Measurements from ENCODE around the gene UBE2E3. TPM values are rescaled to one million over a fixed set of nuclear protein-coding genes. Genes with fewer than 3 reads are reported as not detected.
A peak's percentile ranks its signal among the peaks of the same experiment; 100 is the strongest.

Gene UBE2E3
- total RNA-seq, 2 experiments from 2014 or later, result 25.8 to 29.5 TPM

- no peak for DNase-seq
- Mint-ChIP-seq H3K4me3 (no peak overlapping the region), H3K27ac (no peak overlapping the region), H3K27me3 (ENCODE audit: low read depth) (peaks cover 7% of the 10 kb centered on the region), H3K9me3 (no peaks in the 10 kb centered on the region), H3K4me1 (ENCODE audit: low read depth) (peaks cover 2% of the 10 kb centered on the region), H3K36me3 (ENCODE audit: low read depth) (no peaks in the 10 kb centered on the region)
- CTCF ChIA-PET, result no interaction called here
- intact Hi-C loops (cut with micrococcal nuclease), result no loop called here
Observed at GRCh38 chr2:180953550-180953949, 26.9 kb upstream of the UBE2E3 start.

GRCh38 chr2:180955101-180955500, 25.3 kb upstream of the UBE2E3 start:
- intact Hi-C loops (cut with micrococcal nuclease), result no loop called here
- CTCF ChIA-PET, result no interaction called here
- Mint-ChIP-seq H3K4me1 (ENCODE audit: low read depth) (peaks cover 2% of the 10 kb centered on the region), H3K4me3 (no peak overlapping the region), H3K27me3 (ENCODE audit: low read depth) (peaks cover 7% of the 10 kb centered on the region), H3K36me3 (ENCODE audit: low read depth) (no peaks in the 10 kb centered on the region), H3K27ac (no peak overlapping the region), H3K9me3 (no peaks in the 10 kb centered on the region)
- DNase-seq, result no peak

DNA sequence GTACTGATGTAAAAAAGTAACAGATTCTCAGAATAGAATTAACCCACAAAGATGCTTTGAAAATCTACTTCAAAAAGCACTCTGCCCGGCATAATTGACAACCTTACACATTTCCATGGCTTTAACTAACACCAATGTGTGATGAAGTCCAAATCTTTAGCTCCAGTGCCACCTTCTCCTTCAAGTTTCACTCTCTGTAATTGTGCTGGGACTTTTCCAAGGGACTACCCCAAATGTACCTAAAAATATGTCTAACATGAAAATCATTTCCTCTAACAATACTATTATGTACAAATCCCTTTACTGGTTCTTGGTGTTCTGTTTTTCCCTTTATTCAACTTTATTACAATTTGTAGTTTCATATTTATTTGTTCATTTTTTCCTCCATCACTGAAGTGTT, 20.6 kb upstream of the UBE2E3 start:
- DNase-seq, result no peak
- Mint-ChIP-seq H3K27ac (no peak overlapping the region), H3K27me3 (ENCODE audit: low read depth) (peaks cover 8% of the 10 kb centered on the region), H3K9me3 (no peaks in the 10 kb centered on the region), H3K36me3 (ENCODE audit: low read depth) (no peaks in the 10 kb centered on the region), H3K4me1 (ENCODE audit: low read depth) (no peaks in the 10 kb centered on the region), H3K4me3 (no peak overlapping the region)
- intact Hi-C loops (cut with micrococcal nuclease), result no loop called here
- CTCF ChIA-PET, result no interaction called here

DNA sequence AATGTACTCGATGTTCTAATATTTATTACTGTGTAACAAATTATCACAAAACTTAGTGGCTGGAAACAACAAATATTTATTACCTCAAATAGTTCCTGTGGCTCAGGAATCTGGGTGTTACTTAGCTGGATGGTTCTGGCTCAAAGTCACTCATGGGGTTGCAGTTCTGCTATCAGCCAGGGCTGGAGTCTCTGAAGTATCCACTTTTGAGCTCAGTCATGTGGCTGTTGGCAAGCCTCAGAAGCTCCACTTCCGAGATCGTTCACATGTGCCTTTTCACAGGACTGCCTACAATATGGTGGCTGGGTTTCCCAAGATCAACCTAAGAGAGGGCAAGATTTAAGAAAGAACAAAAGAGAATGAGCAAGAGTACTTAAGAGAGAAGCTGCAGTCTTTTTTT, 19.4 kb upstream of the UBE2E3 start:
- H3K27me3 Mint-ChIP-seq (ENCODE audit: low read depth), result peaks cover 5% of the 10 kb centered on the region
- CTCF ChIA-PET, result no interaction called here
- no peaks in the 10 kb centered on the region for H3K4me1 Mint-ChIP-seq (ENCODE audit: low read depth)
- no peaks in the 10 kb centered on the region for H3K36me3 Mint-ChIP-seq (ENCODE audit: low read depth)
- intact Hi-C loops (cut with micrococcal nuclease), result no loop called here
- H3K9me3 Mint-ChIP-seq, result no peaks in the 10 kb centered on the region
- no peak for DNase-seq
- no peak overlapping the region for H3K27ac Mint-ChIP-seq
- no peak overlapping the region for H3K4me3 Mint-ChIP-seq

DNA sequence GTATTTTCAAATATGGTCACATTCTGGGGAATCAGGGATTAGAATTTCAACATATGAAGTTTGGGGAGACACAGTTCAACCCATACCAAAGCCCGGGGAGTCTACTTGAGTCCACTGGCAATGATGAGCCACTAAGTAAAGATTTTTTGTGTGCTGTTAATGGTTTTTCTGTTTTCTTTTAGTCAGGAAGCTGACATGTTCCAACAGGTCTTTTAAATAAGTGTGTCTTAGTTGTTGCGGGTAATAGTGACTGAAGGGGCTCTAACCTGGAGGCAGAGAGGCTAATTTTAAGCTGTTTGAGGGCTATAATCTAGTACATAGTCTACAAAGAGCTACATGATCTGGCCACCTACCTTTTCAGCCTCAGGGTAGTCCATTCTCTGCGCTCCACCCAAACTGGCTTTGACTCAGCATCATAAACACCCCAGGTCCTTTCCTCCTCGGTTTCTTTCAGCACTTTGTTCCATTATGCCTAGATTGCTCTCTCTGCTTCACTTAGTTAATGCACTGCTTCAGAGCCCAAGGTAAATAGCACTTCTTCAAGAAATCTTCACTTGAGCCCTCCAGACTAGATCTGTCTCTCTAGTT, 17.6 kb upstream of the UBE2E3 start:
- Mint-ChIP-seq H3K4me1 (ENCODE audit: low read depth) (no peaks in the 10 kb centered on the region), H3K36me3 (ENCODE audit: low read depth) (no peaks in the 10 kb centered on the region), H3K9me3 (no peaks in the 10 kb centered on the region), H3K4me3 (no peak overlapping the region), H3K27me3 (ENCODE audit: low read depth) (peaks cover 3% of the 10 kb centered on the region), H3K27ac (no peak overlapping the region)
- DNase-seq, result no peak
- CTCF ChIA-PET, result no interaction called here
- intact Hi-C loops (cut with micrococcal nuclease), result no loop called here

DNA sequence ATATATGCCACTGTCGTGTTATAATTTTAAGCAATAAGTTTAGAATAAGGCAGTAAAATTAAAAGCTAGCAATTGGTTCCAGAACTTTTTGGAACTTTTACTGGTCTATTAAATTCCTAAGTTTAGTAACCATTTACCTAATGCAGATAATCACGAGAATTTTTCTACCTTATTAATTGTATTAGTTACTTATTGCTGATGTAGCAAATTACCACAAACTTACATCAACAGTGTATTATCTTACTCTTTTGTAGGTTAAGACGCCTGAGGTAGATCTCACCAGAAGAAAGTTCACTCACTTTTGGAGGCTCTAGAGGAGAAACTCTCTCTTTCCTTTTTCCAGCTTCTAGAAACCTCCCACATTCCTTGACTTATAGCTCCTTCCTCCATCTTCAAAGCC, 14.0 kb upstream of the UBE2E3 start:
- H3K4me1 Mint-ChIP-seq (ENCODE audit: low read depth), result no peaks in the 10 kb centered on the region
- CTCF ChIA-PET, result no interaction called here
- no peaks in the 10 kb centered on the region for H3K36me3 Mint-ChIP-seq (ENCODE audit: low read depth)
- H3K27ac Mint-ChIP-seq, result no peak overlapping the region
- H3K4me3 Mint-ChIP-seq, result no peak overlapping the region
- no peak for DNase-seq
- no peaks in the 10 kb centered on the region for H3K9me3 Mint-ChIP-seq
- intact Hi-C loops (cut with micrococcal nuclease), result no loop called here
- no peaks in the 10 kb centered on the region for H3K27me3 Mint-ChIP-seq (ENCODE audit: low read depth)

DNA sequence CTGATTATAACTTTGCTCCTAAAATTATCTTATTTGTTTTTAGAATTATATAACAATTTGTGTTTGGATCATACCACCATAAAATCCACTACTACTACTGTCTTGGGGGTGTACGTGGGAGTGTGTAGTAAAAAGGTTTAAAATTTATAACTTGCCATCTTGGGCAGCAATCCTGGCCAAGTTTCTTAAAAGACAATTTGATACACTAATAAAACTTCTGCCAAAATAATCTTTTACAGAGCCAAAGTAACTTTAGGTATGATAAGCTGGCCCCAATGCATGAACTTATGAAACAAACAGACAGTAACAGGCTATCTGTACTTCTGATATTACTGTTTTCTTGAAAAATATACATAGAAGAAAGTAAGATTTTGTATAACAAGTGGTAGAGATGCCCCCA, 11.3 kb upstream of the UBE2E3 start:
- H3K9me3 Mint-ChIP-seq, result no peaks in the 10 kb centered on the region
- no peak for DNase-seq
- no peak overlapping the region for H3K4me3 Mint-ChIP-seq
- H3K4me1 Mint-ChIP-seq (ENCODE audit: low read depth), result no peaks in the 10 kb centered on the region
- H3K27ac Mint-ChIP-seq, result no peak overlapping the region
- CTCF ChIA-PET, result interaction anchor here (0.8 kb wide), 1 partner anchor 12 kb away, joined by 3 read pairs; no protein-coding TSS in a partner anchor
- H3K36me3 Mint-ChIP-seq (ENCODE audit: low read depth), result no peaks in the 10 kb centered on the region
- intact Hi-C loops (cut with micrococcal nuclease), result no loop called here
- no peaks in the 10 kb centered on the region for H3K27me3 Mint-ChIP-seq (ENCODE audit: low read depth)

DNA sequence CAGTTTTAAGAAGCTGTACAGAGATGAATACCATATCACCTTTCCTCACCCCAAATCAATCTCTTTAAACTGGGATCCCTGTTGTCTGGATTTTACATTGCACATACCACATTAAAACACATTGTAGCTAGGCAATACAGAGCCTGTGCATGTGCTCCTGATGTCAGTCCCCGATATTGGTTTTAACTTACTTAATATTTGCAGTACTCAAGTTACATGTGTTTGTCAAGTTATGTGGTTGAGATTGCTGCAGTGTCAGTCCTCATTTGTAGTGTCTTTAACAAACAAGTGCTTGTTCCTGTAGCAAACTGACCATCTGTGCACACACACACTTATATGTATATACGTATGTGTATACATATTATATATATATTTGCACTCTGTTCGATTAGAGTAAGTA, 10.4 kb upstream of the UBE2E3 start:
- Mint-ChIP-seq H3K4me3 (no peak overlapping the region), H3K27me3 (ENCODE audit: low read depth) (no peaks in the 10 kb centered on the region), H3K4me1 (ENCODE audit: low read depth) (no peaks in the 10 kb centered on the region), H3K27ac (no peak overlapping the region), H3K36me3 (ENCODE audit: low read depth) (no peaks in the 10 kb centered on the region), H3K9me3 (no peaks in the 10 kb centered on the region)
- CTCF ChIA-PET, result no interaction called here
- intact Hi-C loops (cut with micrococcal nuclease), result no loop called here
- DNase-seq, result no peak

GRCh38 chr2:180971811-180972210, 8.6 kb upstream of the UBE2E3 start:
- intact Hi-C loops (cut with micrococcal nuclease), result no loop called here

DNA sequence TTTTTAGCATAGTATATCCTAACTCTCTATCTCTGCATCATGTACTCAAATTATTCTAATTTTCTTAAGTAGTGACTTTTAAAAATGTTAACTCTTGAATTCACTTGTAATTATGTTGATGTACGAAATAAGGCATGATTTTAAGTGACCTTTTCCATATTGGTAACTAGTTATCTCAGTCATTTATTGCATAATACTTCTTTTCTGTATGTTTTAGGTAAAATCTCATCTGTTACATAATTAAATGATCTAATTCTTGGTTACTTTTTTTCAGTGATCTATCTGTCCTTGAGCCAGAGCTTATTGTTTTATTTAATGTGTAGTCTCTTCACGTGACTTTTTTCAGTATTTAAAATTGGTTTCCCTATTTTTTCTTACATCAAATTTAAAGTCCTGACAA, 4.8 kb upstream of the UBE2E3 start:
- no peaks in the 10 kb centered on the region for H3K9me3 Mint-ChIP-seq
- intact Hi-C loops (cut with micrococcal nuclease), result no loop called here
- H3K4me3 Mint-ChIP-seq, result no peak overlapping the region
- DNase-seq, result no peak
- H3K27ac Mint-ChIP-seq, result no peak overlapping the region
- CTCF ChIA-PET, result interaction anchor here (0.6 kb wide), 1 partner anchor 358 kb away, joined by 3 read pairs; no protein-coding TSS in a partner anchor
- H3K36me3 Mint-ChIP-seq (ENCODE audit: low read depth), result no peaks in the 10 kb centered on the region
- H3K27me3 Mint-ChIP-seq (ENCODE audit: low read depth), result no peaks in the 10 kb centered on the region
- peaks cover 5% of the 10 kb centered on the region for H3K4me1 Mint-ChIP-seq (ENCODE audit: low read depth)

More at GRCh38 chr2:180971811-180972210, 8.6 kb upstream of the UBE2E3 start:
- CTCF ChIA-PET, result no interaction called here
- DNase-seq, result no peak
- no peaks in the 10 kb centered on the region for H3K4me1 Mint-ChIP-seq (ENCODE audit: low read depth)
- no peaks in the 10 kb centered on the region for H3K9me3 Mint-ChIP-seq
- no peak overlapping the region for H3K4me3 Mint-ChIP-seq
- no peak overlapping the region for H3K27ac Mint-ChIP-seq
- no peaks in the 10 kb centered on the region for H3K36me3 Mint-ChIP-seq (ENCODE audit: low read depth)
- H3K27me3 Mint-ChIP-seq (ENCODE audit: low read depth), result no peaks in the 10 kb centered on the region

DNA sequence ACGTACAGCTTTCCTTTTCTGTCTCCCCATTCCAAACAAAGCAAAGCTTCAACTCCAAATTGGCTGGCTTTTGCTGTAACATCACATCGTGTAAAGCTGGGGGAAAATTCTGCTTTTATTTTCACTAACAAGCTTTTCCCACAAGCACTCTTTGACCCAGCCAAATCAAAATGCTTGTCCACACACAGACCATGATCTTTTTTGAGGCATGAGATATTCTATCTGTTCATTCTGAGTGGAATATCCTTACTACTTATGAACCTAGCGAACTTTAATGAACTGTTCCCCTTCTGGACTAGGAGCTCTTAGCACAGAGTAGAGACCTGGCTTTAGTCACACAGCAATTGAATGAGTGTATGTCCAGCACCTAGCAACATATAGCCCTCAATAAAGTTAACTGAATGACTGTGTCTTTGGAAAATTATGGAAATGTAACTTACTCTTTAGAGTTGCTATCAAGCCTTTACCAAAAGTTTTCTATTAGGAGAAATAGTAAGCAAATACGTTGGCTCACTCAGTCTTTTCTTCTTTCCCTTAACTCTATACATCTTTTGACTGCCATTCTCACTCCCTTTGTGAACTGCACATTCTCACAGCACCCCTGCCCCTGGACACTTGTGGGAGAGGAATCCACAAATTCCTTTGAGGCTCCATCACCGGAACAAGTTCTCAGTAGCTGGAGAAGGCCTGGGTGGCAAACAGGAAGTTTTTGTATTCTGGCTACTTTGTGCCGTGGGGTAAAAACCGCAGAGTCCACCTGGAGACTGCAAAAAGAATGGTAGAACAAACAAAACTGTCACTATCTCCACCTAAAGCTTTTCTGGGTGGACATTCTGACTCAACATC, 1.3 kb upstream of the UBE2E3 start:
- H3K27ac Mint-ChIP-seq, result peak overlapping the region; percentile 0
- DNase-seq, result no peak
- H3K4me1 Mint-ChIP-seq (ENCODE audit: low read depth), result peaks cover 27% of the 10 kb centered on the region
- intact Hi-C loops (cut with micrococcal nuclease), result no loop called here
- H3K36me3 Mint-ChIP-seq (ENCODE audit: low read depth), result peaks cover 10% of the 10 kb centered on the region
- H3K4me3 Mint-ChIP-seq, result peak overlapping the region; percentile 72
- no peaks in the 10 kb centered on the region for H3K9me3 Mint-ChIP-seq
- no peaks in the 10 kb centered on the region for H3K27me3 Mint-ChIP-seq (ENCODE audit: low read depth)
- CTCF ChIA-PET, result interaction anchor here (0.5 to 2.3 kb wide), 5 partner anchors 13 to 80 kb away, joined by 3 to 10 read pairs (median 4); no protein-coding TSS in a partner anchor

- H3K9me3 Mint-ChIP-seq, result no peaks in the 10 kb centered on the region
- CTCF ChIA-PET, result interaction anchor here (0.5 to 2.3 kb wide), 5 partner anchors 12 to 266 kb away, joined by 3 to 10 read pairs (median 4); no protein-coding TSS in a partner anchor
- no peak for DNase-seq
Observed at GRCh38 chr2:180979749-180980105, 678 bp upstream of the UBE2E3 start.

More at GRCh38 chr2:180979749-180980105, 678 bp upstream of the UBE2E3 start:
- peak overlapping the region; percentile 72 for H3K4me3 Mint-ChIP-seq
- no peaks in the 10 kb centered on the region for H3K27me3 Mint-ChIP-seq (ENCODE audit: low read depth)
- H3K27ac Mint-ChIP-seq, result peak overlapping the region; percentile 0
- peaks cover 12% of the 10 kb centered on the region for H3K36me3 Mint-ChIP-seq (ENCODE audit: low read depth)
- intact Hi-C loops (cut with micrococcal nuclease), result loop anchor here (1.0 to 5.0 kb wide), 6 partner anchors 42 to 1738 kb away; partner anchors contain the start of genes CWC22 and DNAJC10
- peaks cover 29% of the 10 kb centered on the region for H3K4me1 Mint-ChIP-seq (ENCODE audit: low read depth)

Measured in activated naive CD4-positive, alpha-beta T cell treated with anti-CD3 and anti-CD28 coated beads for 36 hours (primary cell).